ENCODE data around the gene STRA6.
A peak's percentile ranks its signal among the peaks of the same experiment; 100 is the strongest.

The STRA6 gene

GRCh38 chr15:74202452-74203401, at the start of gene STRA6:
Gene STRA6 (minus strand): TSS chr15:74202787. CDS start chr15:74202267, 520 bp downstream.
- DNase-seq = no peak

GRCh38 chr15:74252291-74252690, 49.7 kb upstream of the STRA6 start:
- DNase-seq = no peak

GRCh38 chr15:74251131-74251811, 48.7 kb upstream of the STRA6 start:
- DNase-seq = no peak

GRCh38 chr15:74250266-74250665, 47.7 kb upstream of the STRA6 start:
- DNase-seq = no peak

- peak; percentile 90 for DNase-seq
These were observed 42.9 kb upstream of the STRA6 start for GRCh38 chr15:74245342-74245931.

GRCh38 chr15:74244822-74245341, 42.3 kb upstream of the STRA6 start:
- DNase-seq = no peak

- DNase-seq = no peak
These were observed 40.8 kb upstream of the STRA6 start for GRCh38 chr15:74243431-74243830.

- no peak for DNase-seq
These were observed 40.0 kb upstream of the STRA6 start for GRCh38 chr15:74242441-74243185.

- DNase-seq = no peak
These were observed 38.5 kb upstream of the STRA6 start for GRCh38 chr15:74240897-74241614.

GRCh38 chr15:74240002-74240568, 37.5 kb upstream of the STRA6 start:
- DNase-seq = peak; percentile 94

- DNase-seq = peak; percentile 8
These were observed 36.6 kb upstream of the STRA6 start for GRCh38 chr15:74239051-74239705.

- peak; percentile 83 for DNase-seq
These were observed 33.4 kb upstream of the STRA6 start, which contains the start of gene CCDC33 for GRCh38 chr15:74235962-74236361. Gene CCDC33 (plus strand): TSS chr15:74236326. CDS start chr15:74236720, 394 bp downstream.

- no peak for DNase-seq
These were observed 31.9 kb upstream of the STRA6 start for GRCh38 chr15:74234598-74234875.

- no peak for DNase-seq
These were observed 31.4 kb upstream of the STRA6 start for GRCh38 chr15:74233851-74234597.

- no peak for DNase-seq
These were observed 30.8 kb upstream of the STRA6 start for GRCh38 chr15:74233373-74233772.

- no peak for DNase-seq
These were observed 28.9 kb upstream of the STRA6 start for GRCh38 chr15:74231475-74231874.

GRCh38 chr15:74229686-74230085, 27.1 kb upstream of the STRA6 start:
- DNase-seq = no peak

- DNase-seq = peak; percentile 37
These were observed 26.1 kb upstream of the STRA6 start for GRCh38 chr15:74228723-74229081.

GRCh38 chr15:74227968-74228722, 25.6 kb upstream of the STRA6 start:
- DNase-seq = peak; percentile 49

All from NCI-H1105 treated with DMSO at 0.1 percent for 48 hours (cell line).